ENCODE results near the gene KRTCAP3. TPM values are rescaled to one million over a fixed set of nuclear protein-coding genes. Genes with fewer than 3 reads are reported as not detected.

Gene KRTCAP3
- total RNA-seq, 2 donors from 2014 or later = 90.0 to 104 TPM

GRCh38 chr2:27428978-27429541 lies 13.1 kb upstream of the KRTCAP3 start:
- intact Hi-C loops (cut with DNase I, micrococcal nuclease) = no loop called here
- ATAC-seq (peak; percentile 85), DNase-seq (peak; percentile 85 to 87)

- DNase-seq (no peak), ATAC-seq (no peak)
- intact Hi-C loops (cut with DNase I, micrococcal nuclease) = no loop called here
Measured at GRCh38 chr2:27431395-27431794, 10.8 kb upstream of the KRTCAP3 start.

GRCh38 chr2:27435628-27436027 lies 6.6 kb upstream of the KRTCAP3 start:
- DNase-seq = no peak
- no peak for ATAC-seq
- intact Hi-C loops (cut with DNase I, micrococcal nuclease) = no loop called here

DNA sequence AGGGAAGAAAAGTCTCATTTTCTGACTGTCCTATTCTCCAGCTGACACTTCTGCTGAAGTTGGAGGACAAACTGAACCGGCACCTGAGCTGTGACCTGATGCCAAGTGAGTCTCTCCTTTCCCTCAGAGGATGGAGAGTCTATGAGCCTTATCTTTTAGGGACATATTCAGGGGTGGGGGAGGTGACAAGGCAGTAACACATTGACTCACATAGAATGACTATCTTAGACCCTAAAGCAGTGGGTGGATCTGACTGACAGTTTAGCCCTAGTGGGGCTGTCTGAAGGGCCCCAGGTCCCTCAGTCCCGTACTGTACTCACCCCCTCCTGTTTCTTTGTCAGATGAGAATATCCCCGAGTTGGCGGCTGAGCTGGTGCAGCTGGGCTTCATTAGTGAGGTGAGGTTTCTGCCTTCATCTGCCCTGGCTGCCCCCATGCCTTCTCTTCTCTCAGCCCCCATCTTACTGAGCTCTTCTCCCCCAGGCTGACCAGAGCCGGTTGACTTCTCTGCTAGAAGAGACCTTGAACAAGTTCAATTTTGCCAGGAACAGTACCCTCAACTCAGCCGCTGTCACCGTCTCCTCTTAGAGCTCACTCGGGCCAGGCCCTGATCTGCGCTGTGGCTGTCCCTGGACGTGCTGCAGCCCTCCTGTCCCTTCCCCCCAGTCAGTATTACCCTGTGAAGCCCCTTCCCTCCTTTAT lies 805 bp upstream of the KRTCAP3 start:
- no peak for ATAC-seq
- DNase-seq = no peak
- intact Hi-C loops (cut with DNase I, micrococcal nuclease) = no loop called here

GRCh38 chr2:27442920-27443282 lies 720 bp downstream of the KRTCAP3 start:
- ATAC-seq (peak; percentile 28), DNase-seq (peak in 1 of 2 donors; percentile 46)
- intact Hi-C loops (cut with DNase I, micrococcal nuclease) = no loop called here

DNA sequence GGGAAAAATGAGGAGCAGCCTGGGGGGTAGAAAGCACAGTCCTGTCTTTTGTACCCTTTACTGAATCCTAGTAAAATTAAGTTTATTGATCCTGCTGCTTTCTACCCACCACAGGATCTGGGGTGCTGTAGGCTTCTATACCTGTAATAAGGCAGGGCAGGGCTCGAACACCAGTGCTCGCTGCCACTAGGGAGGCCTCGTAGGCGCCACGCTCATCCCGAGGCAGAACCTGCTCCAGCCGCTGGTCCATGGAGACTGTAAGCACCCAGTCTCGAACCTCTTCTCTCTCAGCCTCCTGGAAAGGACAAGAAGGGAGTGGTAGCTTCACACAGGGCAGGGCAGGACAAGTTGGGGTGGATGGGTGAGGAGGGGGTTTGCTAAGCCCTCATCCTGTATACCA lies 3.0 kb downstream of the KRTCAP3 start:
- no peak for ATAC-seq
- intact Hi-C loops (cut with DNase I, micrococcal nuclease) = no loop called here
- peak in 1 of 2 donors; percentile 8 for DNase-seq

DNA sequence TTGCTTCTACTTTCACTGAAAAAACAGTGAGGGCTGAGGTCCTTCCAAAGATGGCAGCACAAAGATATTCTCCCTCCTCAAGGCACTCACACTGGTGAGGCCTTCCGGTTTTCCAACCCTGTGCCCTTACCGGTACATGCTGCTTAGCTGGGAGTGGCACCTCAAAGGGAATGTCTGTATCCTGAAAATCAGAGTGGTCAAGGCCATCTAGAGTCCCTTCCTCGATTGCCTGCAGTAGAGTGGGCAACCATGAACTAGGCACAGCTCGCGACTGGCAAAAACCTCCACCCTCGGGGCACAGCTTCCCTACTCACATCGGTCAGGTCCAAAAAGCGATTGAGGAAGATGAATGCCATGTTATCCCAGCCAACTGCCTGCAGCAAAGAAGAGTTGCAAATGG lies 3.4 kb downstream of the KRTCAP3 start:
- ATAC-seq (peak; percentile 43), DNase-seq (peak; percentile 38 to 46)
- intact Hi-C loops (cut with DNase I, micrococcal nuclease) = no loop called here

DNA sequence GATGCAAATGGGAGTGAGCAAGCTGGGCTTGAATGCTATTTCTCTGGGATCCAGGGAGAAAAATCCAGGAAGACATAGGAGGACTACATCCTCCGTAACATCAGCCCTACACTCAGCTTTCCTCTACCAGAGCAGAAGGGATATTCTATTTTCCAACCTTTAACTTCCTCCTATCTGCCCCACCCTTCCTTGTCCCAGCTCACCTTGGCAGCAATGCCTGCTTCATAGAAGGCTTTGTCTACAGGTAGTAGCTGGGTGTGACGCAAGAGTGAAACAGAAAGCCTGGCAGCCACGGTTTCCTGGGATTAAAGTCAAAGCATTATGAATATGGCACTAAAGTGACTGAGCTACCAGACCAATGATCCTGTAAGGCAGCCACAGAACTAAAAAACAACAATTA lies 3.9 kb downstream of the KRTCAP3 start:
- ATAC-seq (peak; percentile 80), DNase-seq (peak; percentile 72 to 93)
- intact Hi-C loops (cut with DNase I, micrococcal nuclease) = no loop called here

DNA sequence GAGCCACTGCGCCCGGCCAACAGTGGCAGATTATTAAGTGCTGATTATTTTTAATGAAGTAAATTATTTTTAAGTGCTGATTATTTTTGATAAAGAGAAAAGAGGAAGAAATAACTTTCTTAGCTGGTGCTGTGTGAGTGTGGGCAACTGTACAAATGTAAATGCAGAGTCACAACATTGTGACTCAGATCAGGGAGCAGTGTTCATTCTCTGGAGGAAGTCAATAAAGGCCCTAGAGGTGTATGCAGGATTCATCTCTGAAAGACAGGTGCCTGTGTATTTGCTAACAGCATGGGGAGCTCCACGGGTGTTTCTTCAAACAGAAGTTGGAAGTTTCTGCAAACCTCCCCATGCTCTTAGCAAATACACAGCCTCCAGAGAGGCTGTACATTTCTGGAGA lies 6.2 kb downstream of the KRTCAP3 start:
- intact Hi-C loops (cut with DNase I, micrococcal nuclease) = no loop called here
- no peak for ATAC-seq

DNA sequence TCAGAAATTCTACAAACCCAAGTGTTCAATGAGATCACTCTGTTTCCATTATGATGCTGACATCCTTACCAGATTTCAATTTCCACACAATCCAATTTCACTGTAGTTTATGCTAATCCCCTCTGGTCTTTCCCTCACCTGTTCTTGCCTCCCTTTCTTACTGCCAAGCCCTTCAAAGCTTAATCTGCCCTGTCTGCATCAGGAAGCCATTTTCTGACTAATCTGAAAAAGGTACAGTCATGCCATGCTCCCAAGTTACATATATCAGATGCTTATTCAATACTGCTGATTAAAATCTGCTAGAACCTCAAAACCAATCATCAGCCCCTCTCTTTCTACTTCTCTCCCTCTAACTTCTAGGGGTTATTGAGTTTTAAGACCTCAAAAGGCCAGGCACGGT lies 8.9 kb downstream of the KRTCAP3 start:
- no peak for DNase-seq
- intact Hi-C loops (cut with DNase I, micrococcal nuclease) = no loop called here
- no peak for ATAC-seq

More for the DNA sequence above, 6.2 kb downstream of the KRTCAP3 start:
- DNase-seq = no peak

DNA sequence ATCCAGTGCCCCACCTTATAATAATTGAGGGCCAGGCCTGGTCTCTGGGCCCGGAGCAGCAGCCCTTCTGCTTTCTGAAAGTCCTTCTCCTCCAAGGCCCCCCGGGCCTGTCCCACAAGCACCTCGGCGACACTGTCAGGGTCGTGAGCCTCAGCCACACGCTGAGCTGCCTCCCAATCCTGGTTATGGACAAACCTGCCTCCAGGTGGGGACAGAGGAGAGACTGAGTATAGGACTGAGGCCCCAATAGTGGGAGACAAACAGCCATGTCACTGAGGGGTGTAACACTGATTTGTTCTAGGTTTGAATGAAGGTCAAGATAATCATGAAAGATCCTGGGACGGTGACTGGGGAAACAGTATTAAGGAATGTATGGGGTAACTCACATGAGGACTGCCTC lies 11.8 kb downstream of the KRTCAP3 start:
- ATAC-seq (no peak), DNase-seq (no peak)
- intact Hi-C loops (cut with DNase I, micrococcal nuclease) = no loop called here

DNA sequence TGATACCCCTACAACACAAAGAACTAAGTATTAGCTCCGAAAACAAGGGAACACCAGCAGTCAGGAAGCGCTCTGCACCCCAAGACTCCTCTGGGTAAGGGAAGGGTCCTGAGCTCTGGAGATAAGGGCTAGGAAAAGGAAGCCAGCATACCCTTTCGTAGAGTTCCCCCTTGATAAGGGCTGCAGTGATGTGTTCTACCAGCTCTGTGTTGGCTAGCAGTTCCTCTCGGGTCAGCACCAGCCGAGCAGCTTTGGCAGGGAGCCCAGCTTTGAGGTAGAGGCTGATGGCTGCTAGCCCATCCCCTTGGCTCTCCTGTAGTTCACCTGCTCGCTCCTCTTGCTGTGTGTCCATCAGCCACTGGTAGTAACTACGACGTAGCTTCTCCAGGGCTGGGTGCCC lies 18.9 kb downstream of the KRTCAP3 start:
- intact Hi-C loops (cut with DNase I, micrococcal nuclease) = no loop called here
- DNase-seq = no peak
- no peak for ATAC-seq

DNA sequence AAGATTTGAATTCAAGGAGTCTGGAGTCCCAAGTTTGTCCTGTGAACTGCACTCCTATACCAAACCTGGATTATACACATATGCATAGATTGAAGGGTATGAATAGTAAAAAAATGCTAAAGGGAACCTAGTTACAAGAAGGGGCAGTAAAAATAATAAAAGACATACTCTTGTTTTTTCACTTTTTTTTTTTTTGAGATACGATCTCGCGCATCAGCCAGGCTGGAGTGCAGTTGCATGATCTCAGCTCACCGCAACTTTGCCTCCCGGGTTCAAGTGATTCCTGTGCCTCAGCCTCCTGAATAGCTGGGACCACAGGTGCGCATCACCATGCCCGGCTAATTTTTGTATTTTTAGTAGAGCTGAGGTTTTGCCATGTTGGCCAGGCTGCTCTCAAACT lies 22.3 kb downstream of the KRTCAP3 start:
- no peak for DNase-seq
- intact Hi-C loops (cut with DNase I, micrococcal nuclease) = no loop called here
- ATAC-seq = no peak

DNA sequence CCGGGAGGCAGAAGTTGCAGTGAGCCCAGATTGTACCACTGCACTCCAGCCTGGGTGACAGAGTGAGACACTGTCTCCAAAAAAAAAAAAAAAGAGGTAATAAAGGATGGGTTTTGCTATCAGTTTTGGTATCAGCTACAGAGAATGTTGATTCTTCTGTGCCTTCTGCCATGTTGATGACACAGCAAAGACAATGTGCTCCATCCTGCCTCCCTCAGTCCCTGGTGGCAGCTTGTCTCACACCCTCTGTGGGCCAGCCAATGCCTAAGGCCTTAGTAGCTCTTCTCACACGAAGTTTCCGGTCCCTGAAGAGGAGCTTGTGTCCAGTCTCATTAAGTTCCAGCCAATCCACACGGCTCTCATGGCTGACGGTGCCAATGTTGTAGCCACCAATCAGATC lies 29.8 kb downstream of the KRTCAP3 start:
- ATAC-seq (no peak), DNase-seq (no peak)
- intact Hi-C loops (cut with DNase I, micrococcal nuclease) = no loop called here

DNA sequence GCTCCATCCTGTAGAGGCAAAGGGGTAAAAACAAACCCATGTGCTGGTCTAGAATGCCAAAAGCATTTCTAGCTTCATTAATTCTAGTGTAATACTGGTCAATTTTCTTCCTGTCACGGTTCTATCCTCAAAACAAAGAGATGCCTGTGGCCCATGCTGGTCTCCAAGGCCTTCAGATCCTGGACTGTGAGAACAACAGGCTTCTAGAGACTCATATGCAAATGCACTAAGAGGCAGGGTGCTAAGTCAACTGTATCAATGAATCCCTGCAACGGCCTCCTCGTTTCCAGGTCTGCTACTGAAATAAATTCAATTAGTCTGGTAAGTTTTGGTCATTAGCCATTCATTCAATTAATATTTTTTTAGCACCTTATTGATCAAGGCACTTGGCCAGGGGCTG lies 43.3 kb downstream of the KRTCAP3 start:
- no peak for DNase-seq
- intact Hi-C loops (cut with DNase I, micrococcal nuclease) = no loop called here
- ATAC-seq = no peak

- peak in 1 of 2 donors; percentile 14 for DNase-seq
- peak; percentile 9 for ATAC-seq
- intact Hi-C loops (cut with DNase I, micrococcal nuclease) = no loop called here
Measured at GRCh38 chr2:27489118-27489497, 46.9 kb downstream of the KRTCAP3 start.

GRCh38 chr2:27489498-27490397 lies 47.6 kb downstream of the KRTCAP3 start, which contains the start of gene IFT172:
Gene IFT172, minus strand, starts transcription at chr2:27489743. Its CDS starts 90 bp downstream, at chr2:27489653.
- intact Hi-C loops (cut with DNase I, micrococcal nuclease) = no loop called here
- DNase-seq = peak; percentile 100
- ATAC-seq = peak; percentile 98

DNA sequence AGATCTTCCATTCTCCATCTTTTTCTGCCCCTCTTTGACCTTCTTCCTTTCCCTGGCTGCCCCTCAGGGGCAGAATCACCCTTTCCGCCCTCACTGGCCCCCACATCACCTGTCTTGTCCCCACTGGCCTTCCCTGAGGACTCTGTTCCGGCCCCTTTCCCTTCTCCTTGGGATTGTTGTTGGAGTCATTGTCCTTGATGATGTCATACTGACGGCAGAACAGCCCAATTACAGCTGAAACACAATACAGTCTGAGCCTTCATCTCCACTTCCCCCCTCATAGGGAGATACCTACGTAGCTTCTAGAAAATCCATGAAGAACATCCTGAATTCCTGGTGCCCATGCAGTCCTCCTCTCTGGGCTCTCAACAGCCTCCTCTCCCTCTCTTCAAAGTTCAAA lies 50.4 kb downstream of the KRTCAP3 start:
- intact Hi-C loops (cut with DNase I, micrococcal nuclease) = no loop called here
- ATAC-seq = no peak

GRCh38 chr2:27493948-27494283 lies 51.7 kb downstream of the KRTCAP3 start:
- DNase-seq (no peak), ATAC-seq (no peak)
- intact Hi-C loops (cut with DNase I, micrococcal nuclease) = no loop called here

More for the DNA sequence above, 50.4 kb downstream of the KRTCAP3 start:
- no peak for DNase-seq
